A673 (cell line): ENCODE data around the gene GPR137. TPM values are rescaled to one million over a fixed set of nuclear protein-coding genes. Genes with fewer than 3 reads are reported as not detected.

Experiments used
- BruUV-seq: library from RNA; stranded (reverse); fragments of 400-500 nt; replicated peaks from 2 replicates; lab custom pipeline; 2021; lab: Mats Ljungman, UMichigan
- CTCF ChIA-PET: fragments of 300-600 bp; sonication (Branson Sonifier 250); formaldehyde crosslinking; loops from one replicate; lab custom pipeline; 2022; ENCODE audit warnings: antibody characterized with exemption; lab: Charles Lee
- POLR2A ChIA-PET: fragments of 300-600 bp; sonication (Branson Sonifier 250); formaldehyde crosslinking; loops from one replicate; lab custom pipeline; 2022; ENCODE audit warnings: antibody characterized with exemption; ENCODE audit not compliant: low non-redundant PET; lab: Charles Lee
- DNase-seq: peaks from one replicate; pipeline ENCODE4 v3.0.0-alpha.2; 2015; ENCODE audit warnings: low spot score
- H3K27ac ChIP-seq: fragments of 200-600 bp; sonication (generic); 2 replicates; pipeline ENCODE4 v1.5.1; 2016; ENCODE audit warnings: mixed run types, low read depth, mild to moderate bottlenecking, mixed read lengths, antibody characterized with exemption, low read length; ENCODE audit not compliant: poor library complexity, severe bottlenecking
- H3K27me3 ChIP-seq: fragments of 200-600 bp; sonication (generic); replicated peaks from 2 replicates; pipeline ENCODE4 v1.6.1; 2017; ENCODE audit warnings: mixed run types, low read depth, mild to moderate bottlenecking, mixed read lengths, antibody characterized with exemption, low read length; ENCODE audit not compliant: insufficient read depth, poor library complexity
- H3K36me3 ChIP-seq: fragments of 200-600 bp; sonication (generic); 2 replicates; pipeline ENCODE4 v1.6.1; 2016; ENCODE audit warnings: mixed run types, mild to moderate bottlenecking, mixed read lengths, antibody characterized with exemption, low read length; ENCODE audit not compliant: insufficient read depth, poor library complexity, severe bottlenecking
- H3K4me1 ChIP-seq: fragments of 200-600 bp; sonication (generic); 2 replicates; pipeline ENCODE4 v1.6.1; 2017; ENCODE audit warnings: mixed run types, mild to moderate bottlenecking, mixed read lengths, antibody characterized with exemption, low read length; ENCODE audit not compliant: insufficient read depth, poor library complexity, severe bottlenecking
- H3K4me3 ChIP-seq: fragments of 200-600 bp; sonication (generic); 2 replicates; pipeline ENCODE4 v1.5.1; 2016; ENCODE audit warnings: low read depth, mixed run types, mild to moderate bottlenecking, mixed read lengths, low read length; ENCODE audit not compliant: poor library complexity, severe bottlenecking
- H3K9me3 ChIP-seq: fragments of 200-600 bp; sonication (generic); 2 replicates; pipeline ENCODE4 v1.6.1; 2016; ENCODE audit warnings: mixed run types, low read depth, mild to moderate bottlenecking, mixed read lengths, antibody characterized with exemption, low read length; ENCODE audit not compliant: poor library complexity, severe bottlenecking
- CTCF ChIP-seq: fragments of 300-800, 200-600 bp; sonication (generic); conservative IDR thresholded peaks from 2 replicates; pipeline ENCODE4 v1.5.1; 2017; ENCODE audit warnings: low read depth, mild to moderate bottlenecking, antibody characterized with exemption, low read length, moderate library complexity, mixed read lengths
- EZH2 ChIP-seq: fragments of 200-600 bp; sonication (generic); IDR thresholded peaks from 2 replicates; pipeline ENCODE4 v1.6.1; 2017; ENCODE audit warnings: borderline replicate concordance, low read depth, mild to moderate bottlenecking, mixed read lengths, antibody characterized with exemption, low read length; ENCODE audit not compliant: poor library complexity, severe bottlenecking
- intact Hi-C: fragments of 100-400 bp; cut with micrococcal nuclease; formaldehyde crosslinking; loops from one replicate; pipeline ENCODE4 v1.10.0; 2022; ENCODE audit not compliant: unreplicated experiment
- total RNA-seq: library from RNA; stranded (reverse); gene quantifications from 2 replicates; pipeline ENCODE4 v1.2.3, GENCODE V29; 2021

The GPR137 gene
- total RNA-seq, 1 experiment from 2014 or later, result 47.9 TPM

GRCh38 chr11:64324692-64325469 lies 39.2 kb downstream of the GPR137 start:
- no TSS peak for BruUV-seq
- Histone ChIP-seq H3K4me3 (no peak overlapping the region), H3K4me1 (no peaks in the 10 kb centered on the region), H3K36me3 (peaks cover 8% of the 10 kb centered on the region), H3K27me3 (no peaks in the 10 kb centered on the region), H3K9me3 (no peaks in the 10 kb centered on the region), H3K27ac (no peak overlapping the region)
- no peak for DNase-seq
- ChIA-PET POLR2A (interaction anchor here (0.5 kb wide), 1 partner anchor 58 kb away, joined by 3 read pairs; no protein-coding TSS in a partner anchor), CTCF (interaction anchor here (0.7 kb wide), 1 partner anchor 328 kb away, joined by 4 read pairs; no protein-coding TSS in a partner anchor)
- no peak for TF ChIP-seq EZH2
- TF ChIP-seq CTCF, result no peak
- intact Hi-C loops, result no loop called here

DNA sequence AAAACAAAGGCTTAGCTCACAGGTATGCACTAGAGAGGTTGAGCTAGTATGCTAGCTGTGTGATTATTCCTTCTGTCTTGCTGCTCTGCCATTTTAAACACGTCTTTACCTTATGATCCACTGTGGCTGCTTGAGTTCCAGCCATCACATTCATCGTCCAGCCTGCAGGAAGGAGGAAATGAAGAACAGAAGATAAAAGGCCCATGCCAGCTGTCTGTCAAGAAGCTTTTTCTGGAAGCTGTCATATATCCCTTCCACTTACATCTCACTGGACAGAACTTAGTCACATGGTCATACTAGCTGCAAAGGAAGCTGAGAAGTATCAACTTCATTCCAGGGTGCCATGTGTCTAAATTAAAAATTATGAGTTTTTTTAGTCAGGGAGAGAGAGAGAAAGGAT lies 41.7 kb downstream of the GPR137 start:
- ChIA-PET POLR2A (interaction anchor here (0.6 to 0.8 kb wide), 2 partner anchors 10 to 1533 kb away, joined by 3 read pairs; partner anchors contain the start of gene PRDX5), CTCF (no interaction called here)
- no peaks in the 10 kb centered on the region for H3K9me3 ChIP-seq
- H3K27ac ChIP-seq, result no peak overlapping the region
- TF ChIP-seq EZH2 (no peak), CTCF (no peak)
- H3K4me1 ChIP-seq, result peaks cover 5% of the 10 kb centered on the region
- no peak overlapping the region for H3K4me3 ChIP-seq
- no peaks in the 10 kb centered on the region for H3K36me3 ChIP-seq
- no peak for DNase-seq
- H3K27me3 ChIP-seq, result no peaks in the 10 kb centered on the region
- BruUV-seq, result no TSS peak
- intact Hi-C loops, result no loop called here

GRCh38 chr11:64327993-64328392 lies 42.3 kb downstream of the GPR137 start:
- H3K9me3 ChIP-seq, result no peaks in the 10 kb centered on the region
- no TSS peak for BruUV-seq
- H3K36me3 ChIP-seq, result no peaks in the 10 kb centered on the region
- no peak overlapping the region for H3K4me3 ChIP-seq
- TF ChIP-seq CTCF, result no peak
- no peak for TF ChIP-seq EZH2
- no peak for DNase-seq
- H3K4me1 ChIP-seq, result peaks cover 5% of the 10 kb centered on the region
- POLR2A ChIA-PET, result interaction anchor here (0.8 kb wide), 1 partner anchor 10 kb away, joined by 3 read pairs; the partner anchor contains the start of gene PRDX5
- CTCF ChIA-PET, result no interaction called here
- H3K27me3 ChIP-seq, result no peaks in the 10 kb centered on the region
- intact Hi-C loops, result no loop called here
- no peak overlapping the region for H3K27ac ChIP-seq
